HCT116 (cell line): ENCODE results near the gene ZNF607. TPM values are rescaled to one million over a fixed set of nuclear protein-coding genes. Genes with fewer than 3 reads are reported as not detected.

Experiments used
- ATAC-seq: fragments of 200-7000 bp; cut with Tn5 transposase; 2 replicates; pipeline ENCODE4 v1.9.1; 2020; ENCODE audit warnings: mild to moderate bottlenecking, moderate library complexity
- BruUV-seq: library from RNA; stranded (reverse); fragments of 400-500 nt; replicated peaks from 2 replicates; lab custom pipeline; 2021; lab: Mats Ljungman, UMichigan
- CTCF ChIA-PET: fragments of 300-600 bp; sonication (Branson Sonifier 250); formaldehyde crosslinking; loops from one replicate; lab custom pipeline; 2021; ENCODE audit warnings: antibody characterized with exemption; lab: Charles Lee
- POLR2A ChIA-PET: fragments of 300-600, 350-600 bp; sonication (Branson Sonifier 250); formaldehyde crosslinking; loops from one replicate; lab custom pipeline; 2021; ENCODE audit warnings: antibody characterized with exemption; lab: Charles Lee
- RAD21 ChIA-PET, 2 experiments: fragments of 300-600 bp; sonication (Branson Sonifier 250); formaldehyde crosslinking; loops; one replicate each; lab custom pipeline; 2023; ENCODE audit warnings: low total read pairs in 2 of 2; ENCODE audit not compliant: uncharacterized antibody in 2 of 2, unreplicated experiment in 2 of 2, low non-redundant PET in 1 of 2; lab: Charles Lee
- DNase-seq: peaks from one replicate; pipeline ENCODE4 v3.0.0-alpha.2; 2010; ENCODE audit warnings: low read depth, low spot score
- H2AFZ ChIP-seq: fragments of 200-600 bp; shearing (Covaris generic), sonication (generic); 2 replicates; pipeline ENCODE4 v1.6.1; 2017; ENCODE audit warnings: low read depth, mixed run types, mixed read lengths, antibody characterized with exemption, low read length; ENCODE audit not compliant: poor library complexity, severe bottlenecking
- H3K27ac ChIP-seq: 2 replicates; pipeline ENCODE4 v1.5.1; 2012; ENCODE audit warnings: low read depth, low read length
- H3K27me3 ChIP-seq: fragments of 200-600 bp; sonication (generic); 2 replicates; pipeline ENCODE4 v1.6.1; 2016; ENCODE audit warnings: mixed run types, low read length, mixed read lengths; ENCODE audit not compliant: insufficient read depth
- H3K36me3 ChIP-seq, 2 experiments: fragments of 200-500 bp in 1 of 2; fragments of 200-600 bp in 1 of 2; sonication (Bioruptor generic) in 1 of 2; sonication (generic) in 1 of 2; 2 replicates each; pipeline versions ENCODE4 v1.5.1 to v1.6.1; 2014 to 2016; ENCODE audit warnings: low read length in 2 of 2, inconsistent platforms in 1 of 2, mixed read lengths in 1 of 2, mixed run types in 1 of 2; ENCODE audit not compliant: insufficient read depth in 2 of 2, control insufficient read depth in 1 of 2
- H3K4me1 ChIP-seq, 2 experiments: fragments of 200-600 bp in 1 of 2; sonication (generic) in 1 of 2; 2 replicates each; pipeline versions ENCODE4 v1.5.1 to v1.6.1; 2012 to 2017; ENCODE audit warnings: low read length in 2 of 2, inconsistent platforms in 1 of 2, mild to moderate bottlenecking in 1 of 2, mixed read lengths in 1 of 2, mixed run types in 1 of 2, moderate library complexity in 1 of 2; ENCODE audit not compliant: insufficient read depth in 2 of 2, control insufficient read depth in 1 of 2
- H3K4me2 ChIP-seq: fragments of 200-600 bp; sonication (generic); 2 replicates; pipeline ENCODE4 v1.6.1; 2017; ENCODE audit warnings: mixed run types, low read length, mixed read lengths
- H3K4me3 ChIP-seq, 2 experiments: fragments of 200-600 bp in 1 of 2; sonication (generic) in 1 of 2; replicated peaks in 1 of 2; 2 replicates each; pipeline ENCODE4 v1.5.1; 2011 to 2016; ENCODE audit warnings: low read length in 2 of 2, control low read depth in 1 of 2, low read depth in 1 of 2, mild to moderate bottlenecking in 1 of 2, mixed read lengths in 1 of 2, mixed run types in 1 of 2
- H3K79me2 ChIP-seq: fragments of 200-600 bp; sonication (generic); 2 replicates; pipeline ENCODE4 v1.6.1; 2017; ENCODE audit warnings: mild to moderate bottlenecking, mixed run types, low read length, moderate library complexity, mixed read lengths; ENCODE audit not compliant: insufficient read depth
- H3K9ac ChIP-seq: fragments of 200-600 bp; sonication (generic); 2 replicates; pipeline ENCODE4 v1.6.1; 2016; ENCODE audit warnings: low read length, mixed read lengths
- H3K9me2 ChIP-seq: fragments of 200-600 bp; sonication (generic), shearing (Covaris generic); 2 replicates; pipeline ENCODE4 v1.6.1; 2017; ENCODE audit warnings: mixed run types, mild to moderate bottlenecking, moderate library complexity; ENCODE audit not compliant: insufficient read depth
- H3K9me3 ChIP-seq, 2 experiments: fragments of 200-500 bp in 1 of 2; fragments of 200-600 bp in 1 of 2; sonication (Bioruptor generic) in 1 of 2; sonication (generic) in 1 of 2; 2 replicates each; pipeline ENCODE4 v1.6.1; 2014 to 2017; ENCODE audit warnings: low read length in 2 of 2, mixed read lengths in 2 of 2, inconsistent platforms in 1 of 2, low read depth in 1 of 2, mild to moderate bottlenecking in 1 of 2, mixed run types in 1 of 2, moderate library complexity in 1 of 2; ENCODE audit not compliant: control insufficient read depth in 1 of 2, insufficient read depth in 1 of 2
- H4K20me1 ChIP-seq: fragments of 200-600 bp; sonication (generic), shearing (Covaris generic); 2 replicates; pipeline ENCODE4 v1.6.1; 2017; ENCODE audit warnings: mixed run types, mild to moderate bottlenecking, moderate library complexity; ENCODE audit not compliant: insufficient read depth
- ATF3 ChIP-seq: IDR thresholded peaks from 2 replicates; pipeline ENCODE4 v1.6.1; 2012
- CBX3 ChIP-seq: IDR thresholded peaks from 2 replicates; pipeline ENCODE4 v1.6.1; 2012; ENCODE audit warnings: low read depth
- CEBPB ChIP-seq: IDR thresholded peaks from 2 replicates; pipeline ENCODE4 v1.6.1; 2012; ENCODE audit warnings: low read depth
- CTCF ChIP-seq, 3 experiments: fragments of 200-600 bp in 1 of 3; sonication (generic) in 1 of 3; IDR thresholded peaks in 2 of 3; conservative IDR thresholded peaks in 1 of 3; 2 replicates each; pipeline ENCODE4 v1.5.1; 2012 to 2017; ENCODE audit warnings: low read depth in 2 of 3, low read length in 2 of 3, antibody characterized with exemption in 1 of 3, borderline replicate concordance in 1 of 3, control low read depth in 1 of 3, mild to moderate bottlenecking in 1 of 3, mixed read lengths in 1 of 3, mixed run types in 1 of 3, moderate library complexity in 1 of 3; ENCODE audit not compliant: insufficient read depth in 1 of 3
- FOSL1 ChIP-seq: IDR thresholded peaks from 2 replicates; pipeline ENCODE4 v1.6.1; 2012; ENCODE audit warnings: low read depth
- POLR2AphosphoS5 ChIP-seq: IDR thresholded peaks from 2 replicates; pipeline ENCODE4 v1.6.1; 2011; ENCODE audit warnings: mild to moderate bottlenecking, low read depth, low read length, moderate library complexity
- REST ChIP-seq: IDR thresholded peaks from 2 replicates; pipeline ENCODE4 v1.6.1; 2012; ENCODE audit warnings: low read depth
- SRF ChIP-seq: IDR thresholded peaks from 2 replicates; pipeline ENCODE4 v1.6.1; 2012; ENCODE audit warnings: low read depth
- TCF7L2 ChIP-seq: IDR thresholded peaks from 2 replicates; pipeline ENCODE4 v1.7.0; 2011; ENCODE audit warnings: borderline replicate concordance, inconsistent platforms; ENCODE audit not compliant: insufficient read depth, insufficient read length; ENCODE audit errors: extremely low read depth
- intact Hi-C: fragments of 100-400 bp; cut with micrococcal nuclease; formaldehyde crosslinking; loops from 2 replicates; pipeline ENCODE4 v1.10.0; 2022
- total RNA-seq: library from RNA; stranded (reverse); gene quantifications from one replicate; pipeline ENCODE4 v1.2.1, GENCODE V29; 2021; ENCODE audit not compliant: unreplicated experiment

Gene ZNF607
- total RNA-seq, 1 experiment from 2014 or later = 7.1 TPM

GRCh38 chr19:37718304-37718703 is 1.3 kb downstream of the ZNF607 start:
- no peak overlapping the region for H2AFZ ChIP-seq
- H3K27me3 ChIP-seq = no peaks in the 10 kb centered on the region
- intact Hi-C loops = loop anchor here (5.0 kb wide), 1 partner anchor 59 kb away; the partner anchor contains the start of gene ZNF573
- TF ChIP-seq CBX3 = no peak
- no peak for TF ChIP-seq ATF3
- no peak for TF ChIP-seq SRF
- no peak for TF ChIP-seq POLR2AphosphoS5
- no peak for TF ChIP-seq TCF7L2
- TF ChIP-seq FOSL1 = no peak
- no peak for TF ChIP-seq REST
- TF ChIP-seq CEBPB = no peak
- no peak for TF ChIP-seq CTCF (IDR thresholded peaks at IDR 0.05 in 2 of 3, conservative IDR thresholded peaks at IDR 0.05 in 1 of 3; ENCODE audit: borderline replicate concordance in 1 of 3, insufficient read depth in 1 of 3, low read depth in 2 of 3, low read length in 2 of 3)
- H3K27ac ChIP-seq = no peak overlapping the region
- no peak for ATAC-seq
- RAD21 ChIA-PET = no interaction called here
- no TSS peak for BruUV-seq
- no peaks in the 10 kb centered on the region for H3K9me2 ChIP-seq
- peak overlapping the region; percentile 75 to 83 for H3K4me3 ChIP-seq
- POLR2A ChIA-PET = no interaction called here
- CTCF ChIA-PET = no interaction called here
- no peaks in the 10 kb centered on the region for H3K36me3 ChIP-seq
- peaks cover 4 to 11% of the 10 kb centered on the region in 2 experiments; a peak in 1 of 4 replicates for H3K4me1 ChIP-seq
- H3K79me2 ChIP-seq = peaks cover 7% of the 10 kb centered on the region; the same call in 1 of the 2 replicates
- DNase-seq = no peak
- peak overlapping the region; percentile 78 for H3K4me2 ChIP-seq
- H4K20me1 ChIP-seq = no peaks in the 10 kb centered on the region
- no peak overlapping the region; the same call in 1 of the 2 replicates for H3K9ac ChIP-seq
- no peaks in the 10 kb centered on the region for H3K9me3 ChIP-seq
